H4 (cell line): Measurements from ENCODE around the gene MFN1. TPM values are rescaled to one million over a fixed set of nuclear protein-coding genes. Genes with fewer than 3 reads are reported as not detected.
A peak's percentile ranks its signal among the peaks of the same experiment; 100 is the strongest.
"Not testable (repeated sequence)": the region's sequence is repeated elsewhere in the genome, so short reads cannot be mapped to it uniquely, and the experiment has no call there.

Experiments
- DNase-seq: peaks from one replicate; pipeline ENCODE4 v3.0.0-alpha.2; 2015; ENCODE audit warnings: low spot score
- total RNA-seq: library from RNA; depleted of rRNA; stranded (reverse); fragments of >200 nt; shearing (Covaris generic); gene quantifications from 2 replicates; pipeline ENCODE4 v1.2.3, GENCODE V29; 2014; rRNA removed

Gene MFN1
- 24.1 and 42.5 TPM in 2 replicates for total RNA-seq

GRCh38 chr3:179347345-179348194 is at the start of gene MFN1:
Gene MFN1 (plus strand): TSS chr3:179347709. CDS start chr3:179348852, 1,143 bp downstream.
- peak; percentile 95 for DNase-seq

GRCh38 chr3:179297971-179298725 is 49.4 kb upstream of the MFN1 start:
- no peak for DNase-seq

- DNase-seq = no peak
Measured at GRCh38 chr3:179299316-179299715, 48.2 kb upstream of the MFN1 start.

GRCh38 chr3:179299999-179300613 is 47.4 kb upstream of the MFN1 start:
- no peak for DNase-seq

- no peak for DNase-seq
Measured at GRCh38 chr3:179301645-179302044, 45.9 kb upstream of the MFN1 start.

- DNase-seq = no peak
Measured at GRCh38 chr3:179302111-179302510, 45.4 kb upstream of the MFN1 start.

- no peak for DNase-seq
Measured at GRCh38 chr3:179304605-179305004, 42.9 kb upstream of the MFN1 start.

GRCh38 chr3:179307362-179307761 is 40.1 kb upstream of the MFN1 start:
- DNase-seq = not testable (repeated sequence)

- no peak for DNase-seq
Measured at GRCh38 chr3:179308001-179308400, 39.5 kb upstream of the MFN1 start.

GRCh38 chr3:179309225-179310078 is 38.1 kb upstream of the MFN1 start:
- no peak for DNase-seq

GRCh38 chr3:179318876-179319275 is 28.6 kb upstream of the MFN1 start:
- no peak for DNase-seq

GRCh38 chr3:179321668-179322285 is 25.7 kb upstream of the MFN1 start:
- DNase-seq = peak; percentile 56

- DNase-seq = peak; percentile 81
Measured at GRCh38 chr3:179322286-179323196, 25.0 kb upstream of the MFN1 start, which contains the start of gene ZNF639. Gene ZNF639 (plus strand): TSS chr3:179323031. CDS start chr3:179328294, 5,263 bp downstream.

GRCh38 chr3:179323197-179324110 is 24.1 kb upstream of the MFN1 start:
- DNase-seq = peak; percentile 64

GRCh38 chr3:179324270-179324754 is 23.2 kb upstream of the MFN1 start:
- DNase-seq = no peak

GRCh38 chr3:179330438-179330837 is 17.1 kb upstream of the MFN1 start:
- DNase-seq = no peak

GRCh38 chr3:179332240-179332639 is 15.3 kb upstream of the MFN1 start:
- no peak for DNase-seq

- DNase-seq = no peak
Measured at GRCh38 chr3:179333084-179333483, 14.4 kb upstream of the MFN1 start.
